GM12878 (cell line): ENCODE measurements around the gene ST8SIA1. TPM values are rescaled to one million over a fixed set of nuclear protein-coding genes. Genes with fewer than 3 reads are reported as not detected.

Experiments
- ATAC-seq: fragments of 200-7000 bp; cut with Tn5 transposase; 3 replicates; pipeline ENCODE4 v1.9.1; 2020; ENCODE audit warnings: mild to moderate bottlenecking, moderate library complexity
- BruUV-seq: library from RNA; stranded (reverse); fragments of 400-500 nt; replicated peaks from 2 replicates; lab custom pipeline; 2021; lab: Mats Ljungman, UMichigan
- CTCF ChIA-PET: fragments of 300-600 bp; sonication (Branson Sonifier 250); formaldehyde crosslinking; extraction: SDS; loops from one replicate; lab custom pipeline; 2021; ENCODE audit warnings: inconsistent platforms; lab: Yijun Ruan, JAX
- POLR2A ChIA-PET: fragments of 350-600 bp; formaldehyde crosslinking; extraction: SDS; loops from one replicate; lab custom pipeline; 2021; ENCODE audit warnings: inconsistent platforms; lab: Charles Lee
- RAD21 ChIA-PET: fragments of 300-600 bp; sonication (Branson Sonifier 250); formaldehyde crosslinking; loops from one replicate; lab custom pipeline; 2023; ENCODE audit warnings: antibody characterized with exemption; ENCODE audit not compliant: unreplicated experiment; lab: Charles Lee
- SMC1A ChIA-PET: fragments of 300-600 bp; sonication (Branson Sonifier 250); formaldehyde crosslinking; loops from one replicate; lab custom pipeline; 2023; ENCODE audit not compliant: unreplicated experiment, uncharacterized antibody; lab: Charles Lee
- DNase-seq: peaks from one replicate; pipeline ENCODE4 v3.0.0-alpha.2; 2011; ENCODE audit warnings: low read depth, low spot score
- FAIRE-seq: peaks from 3 replicates; lab custom pipeline; 2011; peaks lifted over from hg19 to GRCh38; lab: Jason Lieb, UNC
- H2AFZ ChIP-seq: 2 replicates; pipeline ENCODE4 v1.6.0; 2011; ENCODE audit warnings: low read depth, low read length, control low read depth; ENCODE audit not compliant: control insufficient read depth
- H3K27ac ChIP-seq: 2 replicates; pipeline ENCODE4 v1.5.1; 2011; ENCODE audit warnings: control low read depth; ENCODE audit not compliant: control insufficient read depth, insufficient read depth
- H3K27me3 ChIP-seq, 2 experiments: replicated peaks in 1 of 2; 2 replicates each; pipeline versions ENCODE4 v1.6.0 to v1.6.1; 2011; ENCODE audit warnings: low read length in 1 of 2; ENCODE audit not compliant: control insufficient read depth in 2 of 2, insufficient read depth in 2 of 2
- H3K36me3 ChIP-seq, 2 experiments: 2 replicates each; pipeline ENCODE4 v1.5.1; 2011; ENCODE audit warnings: low read length in 1 of 2; ENCODE audit not compliant: control insufficient read depth in 2 of 2, insufficient read depth in 2 of 2
- H3K4me1 ChIP-seq: 2 replicates; pipeline ENCODE4 v1.6.1; 2011; ENCODE audit warnings: mild to moderate bottlenecking, low read length, moderate library complexity, mixed read lengths; ENCODE audit not compliant: control insufficient read depth, insufficient read depth
- H3K4me2 ChIP-seq: 2 replicates; pipeline ENCODE4 v1.6.0; 2011; ENCODE audit warnings: control low read depth; ENCODE audit not compliant: control insufficient read depth, insufficient read depth
- H3K4me3 ChIP-seq: fragments of 200-600 bp; sonication (generic); 2 replicates; pipeline ENCODE4 v1.5.1; 2016
- H3K79me2 ChIP-seq: 2 replicates; pipeline ENCODE4 v1.6.0; 2011; ENCODE audit warnings: low read length; ENCODE audit not compliant: control insufficient read depth, insufficient read depth
- H3K9ac ChIP-seq: 2 replicates; pipeline ENCODE4 v1.8.0; 2011; ENCODE audit warnings: low read length, control low read depth, mixed read lengths; ENCODE audit not compliant: control insufficient read depth, insufficient read depth
- H3K9me3 ChIP-seq: replicated peaks from 3 replicates; pipeline ENCODE4 v1.5.1; 2011; ENCODE audit warnings: mild to moderate bottlenecking, low read length; ENCODE audit not compliant: control insufficient read depth, insufficient read depth
- H4K20me1 ChIP-seq: 2 replicates; pipeline ENCODE4 v1.6.0; 2011; ENCODE audit not compliant: control insufficient read depth, insufficient read depth
- RB1 ChIP-seq: fragments of 450-650 bp; formaldehyde crosslinking; IDR thresholded peaks from 2 replicates; pipeline ENCODE4 v1.6.1; 2017; ENCODE audit warnings: mild to moderate bottlenecking, borderline replicate concordance
- SIX5 ChIP-seq: IDR thresholded peaks from 2 replicates; pipeline ENCODE4 v1.6.1; 2011; ENCODE audit warnings: mild to moderate bottlenecking, low read depth, low read length, moderate library complexity; ENCODE audit not compliant: severe bottlenecking
- WGBS: methylation state at CpG from one replicate; pipeline ENCODE4 v1.1.6; 2016; ENCODE audit warnings: low lambda C conversion rate; ENCODE audit not compliant: insufficient replicate concordance, insufficient coverage; ENCODE audit errors: missing lambda C conversion rate; 5-methylcytosine and 5-hydroxymethylcytosine counted together
- in situ Hi-C: fragments of 300-500 bp; cut with MboI; formaldehyde crosslinking; loops from 9 replicates; pipeline ENCODE4 v1.14.3; 2018; ENCODE audit warnings: mixed read lengths
- intact Hi-C: fragments of 100-400 bp; cut with micrococcal nuclease; formaldehyde crosslinking; loops from one replicate; pipeline ENCODE4 v1.14.2; 2022; ENCODE audit not compliant: unreplicated experiment
- polyA plus RNA-seq, 11 experiments: library from polyadenylated mRNA; depleted of rRNA in 4 of 11; unstranded in 6 of 11; stranded (reverse) in 5 of 11; fragments of >200 nt; fragmentation: Nextera tagmentation in 4 of 11; fragmentation: Illumina TruSeq in 1 of 11; extraction: Ambion mirVana in 4 of 11; extraction: Trizol in 1 of 11; gene quantifications; 1 replicate in 1 of 11; 2 replicates in 10 of 11; pipeline versions ENCODE4 v1.2.1 to v1.2.3, GENCODE V29; 2011 to 2016; ENCODE audit warnings: inconsistent platforms in 2 of 11, missing spikeins in 2 of 11, low read depth in 1 of 11
- total RNA-seq, 4 experiments: library from RNA; depleted of rRNA in 3 of 4; stranded (reverse); fragments of >200 nt in 3 of 4; fragmentation: Illumina TruSeq in 1 of 4; extraction: Trizol in 1 of 4; gene quantifications; 2 replicates each; pipeline versions ENCODE4 v1.2.1 to v1.2.3, GENCODE V29; 2013 to 2021
- TF ChIP-seq, protein P1 (sequence below): IDR thresholded peaks from 2 replicates; pipeline ENCODE4 v1.6.1; 2012; ENCODE audit warnings: low read length, inconsistent platforms

ST8SIA1 gene
- total and polyA plus RNA-seq, 10 of the 15 experiments (the other 5 are each of a cell fraction or from before 2014, with no cell fraction given) = 0.23 to 0.35 (median 0.23) TPM; not detected in 7

DNA sequence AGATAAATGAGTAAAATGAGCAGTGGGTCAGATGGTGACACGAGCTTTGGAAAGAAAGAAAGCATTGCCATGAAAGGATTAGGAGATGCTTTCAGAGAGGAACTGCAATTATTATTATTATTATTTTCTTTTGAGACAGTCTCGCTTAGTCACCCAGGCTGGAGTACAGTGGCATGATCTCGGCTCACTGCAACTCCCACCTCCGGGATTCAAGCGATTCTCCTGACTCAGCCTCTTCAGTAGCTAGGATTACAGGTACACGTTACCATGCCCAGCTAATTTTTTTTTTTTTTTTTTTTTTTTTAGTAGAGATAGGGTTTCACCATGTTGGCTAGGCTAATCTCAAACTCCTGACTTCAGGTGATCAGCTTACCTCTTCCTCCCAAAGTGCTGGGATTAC lies 77.4 kb downstream of the ST8SIA1 start:
- FAIRE-seq = no peak
- DNase-seq = no peak
- SMC1A ChIA-PET = no interaction called here
- Histone ChIP-seq H3K4me2 (no peak overlapping the region), H2AFZ (no peak overlapping the region), H3K9me3 (no peaks in the 10 kb centered on the region), H3K27ac (no peak overlapping the region), H4K20me1 (no peaks in the 10 kb centered on the region), H3K9ac (no peak overlapping the region), H3K36me3 (no peaks in the 10 kb centered on the region), H3K79me2 (no peaks in the 10 kb centered on the region), H3K4me3 (no peak overlapping the region), H3K27me3 (peaks cover 0 to 1% of the 10 kb centered on the region in 2 experiments; a peak in 2 of 4 replicates), H3K4me1 (no peaks in the 10 kb centered on the region)
- intact Hi-C loops (no loop called here), in situ Hi-C loops (no loop called here)
- no TSS peak for BruUV-seq
- 55% methylated on average over 6 of the region's 6 CpGs for WGBS
- RAD21 ChIA-PET = interaction anchor here (0.7 kb wide), 1 partner anchor 155 kb away, joined by 3 read pairs; no protein-coding TSS in a partner anchor
- CTCF ChIA-PET = no interaction called here
- POLR2A ChIA-PET = no interaction called here
- no peak for ATAC-seq
- no peak for TF ChIP-seq SIX5

- POLR2A ChIA-PET = interaction anchor here (0.6 kb wide), 1 partner anchor 401 kb away, joined by 3 read pairs; no protein-coding TSS in a partner anchor
Measured at GRCh38 chr12:22256605-22257004, 77.9 kb downstream of the ST8SIA1 start.

More at GRCh38 chr12:22256605-22257004, 77.9 kb downstream of the ST8SIA1 start:
- in situ Hi-C loops = no loop called here
- intact Hi-C loops = no loop called here
- H2AFZ ChIP-seq = no peak overlapping the region
- RAD21 ChIA-PET = interaction anchor here (0.7 kb wide), 1 partner anchor 155 kb away, joined by 3 read pairs; no protein-coding TSS in a partner anchor
- ATAC-seq = no peak
- H3K9ac ChIP-seq = no peak overlapping the region
- DNase-seq = no peak
- WGBS = 25% methylated on average over 1 of the region's 1 CpG
- H3K4me2 ChIP-seq = no peak overlapping the region
- no peaks in the 10 kb centered on the region for H3K79me2 ChIP-seq
- no peak overlapping the region for H3K4me3 ChIP-seq
- H3K4me1 ChIP-seq = no peaks in the 10 kb centered on the region
- SMC1A ChIA-PET = no interaction called here
- no peaks in the 10 kb centered on the region for H4K20me1 ChIP-seq
- no peaks in the 10 kb centered on the region for H3K9me3 ChIP-seq
- no peak for FAIRE-seq
- peaks cover 0 to 1% of the 10 kb centered on the region in 2 experiments; a peak in 2 of 4 replicates for H3K27me3 ChIP-seq
- no peaks in the 10 kb centered on the region for H3K36me3 ChIP-seq
- CTCF ChIA-PET = no interaction called here
- H3K27ac ChIP-seq = no peak overlapping the region
- BruUV-seq = no TSS peak
- TF ChIP-seq, protein P1, sequence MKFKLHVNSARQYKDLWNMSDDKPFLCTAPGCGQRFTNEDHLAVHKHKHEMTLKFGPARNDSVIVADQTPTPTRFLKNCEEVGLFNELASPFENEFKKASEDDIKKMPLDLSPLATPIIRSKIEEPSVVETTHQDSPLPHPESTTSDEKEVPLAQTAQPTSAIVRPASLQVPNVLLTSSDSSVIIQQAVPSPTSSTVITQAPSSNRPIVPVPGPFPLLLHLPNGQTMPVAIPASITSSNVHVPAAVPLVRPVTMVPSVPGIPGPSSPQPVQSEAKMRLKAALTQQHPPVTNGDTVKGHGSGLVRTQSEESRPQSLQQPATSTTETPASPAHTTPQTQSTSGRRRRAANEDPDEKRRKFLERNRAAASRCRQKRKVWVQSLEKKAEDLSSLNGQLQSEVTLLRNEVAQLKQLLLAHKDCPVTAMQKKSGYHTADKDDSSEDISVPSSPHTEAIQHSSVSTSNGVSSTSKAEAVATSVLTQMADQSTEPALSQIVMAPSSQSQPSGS = no peak
- TF ChIP-seq RB1 = no peak
